ENCODE results near the gene POLA1.

DNA sequence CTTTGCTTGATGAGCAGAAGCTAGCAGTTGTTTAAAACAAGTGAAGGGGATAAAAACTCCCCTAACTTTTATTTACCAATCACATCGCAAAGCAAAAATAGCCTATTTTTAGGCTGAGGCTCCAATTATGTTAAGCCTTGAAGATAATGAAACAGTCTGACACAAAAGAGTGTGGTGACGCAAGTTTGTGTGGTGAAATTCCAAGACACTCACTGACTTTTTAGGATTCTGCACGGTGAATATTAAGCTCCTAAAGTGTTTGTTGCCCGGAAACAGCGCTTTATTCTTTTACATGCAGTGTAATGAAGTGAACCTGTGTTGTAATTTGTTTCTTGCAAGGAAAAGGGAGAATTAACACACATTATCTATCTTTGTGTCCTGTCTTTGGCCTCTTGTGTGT is 74.8 kb downstream of the POLA1 start:
- no peak for TF ChIP-seq POLR2AphosphoS5 (IDR thresholded peaks at IDR 0.05)
- no peak for TF ChIP-seq POLR2A (IDR thresholded peaks at IDR 0.05)

Measured in transverse colon (tissue), 3 donors.